DND-41 (cell line): ENCODE measurements around the gene FCAMR.

Experiments
- ATAC-seq: fragments of 200-7000 bp; cut with Tn5 transposase; 3 replicates; pipeline ENCODE4 v1.9.1; 2021; ENCODE audit warnings: low read depth; ENCODE audit not compliant: insufficient read depth
- DNase-seq: peaks from one replicate; pipeline ENCODE4 v3.0.0-alpha.2; 2020
- H2AFZ ChIP-seq: 2 replicates; pipeline ENCODE4 v1.6.0; 2012; ENCODE audit warnings: low read depth, low read length
- H3K27ac ChIP-seq: 2 replicates; pipeline ENCODE4 v1.5.1; 2012; ENCODE audit warnings: low read length, inconsistent platforms
- H3K27me3 ChIP-seq: fragments of 200-600 bp; sonication (generic); 2 replicates; pipeline ENCODE4 v1.6.0; 2012; ENCODE audit warnings: low read length, mild to moderate bottlenecking, inconsistent platforms; ENCODE audit not compliant: insufficient read depth, poor library complexity
- H3K36me3 ChIP-seq: 2 replicates; pipeline ENCODE4 v1.5.1; 2012; ENCODE audit warnings: low read length, inconsistent platforms; ENCODE audit not compliant: insufficient read depth
- H3K4me1 ChIP-seq: 2 replicates; pipeline ENCODE4 v1.5.1; 2012; ENCODE audit warnings: mild to moderate bottlenecking, low read length; ENCODE audit not compliant: insufficient read depth
- H3K4me2 ChIP-seq: 2 replicates; pipeline ENCODE4 v1.6.0; 2012; ENCODE audit warnings: mild to moderate bottlenecking, moderate library complexity, low read length, inconsistent platforms; ENCODE audit not compliant: insufficient read depth
- H3K4me3 ChIP-seq, 2 experiments: fragments of 200-600 bp in 1 of 2; shearing (Covaris generic) in 1 of 2; 2 replicates each; pipeline ENCODE4 v1.5.1; 2012 to 2016; ENCODE audit warnings: inconsistent platforms in 2 of 2, low read length in 2 of 2, mild to moderate bottlenecking in 2 of 2, low read depth in 1 of 2, moderate library complexity in 1 of 2
- H3K79me2 ChIP-seq: 2 replicates; pipeline ENCODE4 v1.6.0; 2012; ENCODE audit warnings: low read length, inconsistent platforms; ENCODE audit not compliant: insufficient read depth
- H3K9ac ChIP-seq: 2 replicates; pipeline ENCODE4 v1.6.0; 2012; ENCODE audit warnings: low read depth, mild to moderate bottlenecking, inconsistent platforms, low read length, moderate library complexity
- H3K9me3 ChIP-seq: 2 replicates; pipeline ENCODE4 v1.5.1; 2012; ENCODE audit warnings: low read length, moderate library complexity, mild to moderate bottlenecking, inconsistent platforms; ENCODE audit not compliant: insufficient read depth, severe bottlenecking
- H4K20me1 ChIP-seq: 2 replicates; pipeline ENCODE4 v1.6.0; 2012; ENCODE audit warnings: low read length; ENCODE audit not compliant: insufficient read depth
- CTCF ChIP-seq: IDR thresholded peaks from 2 replicates; pipeline ENCODE4 v1.5.1; 2012; ENCODE audit warnings: borderline replicate concordance, low read length, moderate library complexity, mild to moderate bottlenecking; ENCODE audit not compliant: poor library complexity, severe bottlenecking; ENCODE audit errors: extremely low read depth
- EZH2 ChIP-seq: IDR thresholded peaks from 3 replicates; pipeline ENCODE4 v1.6.1; 2012; ENCODE audit warnings: borderline replicate concordance, low read depth, mild to moderate bottlenecking, moderate library complexity, low read length, inconsistent platforms; ENCODE audit not compliant: severe bottlenecking

FCAMR gene

GRCh38 chr1:206909883-206910318 lies 60.4 kb downstream of the FCAMR start:
- TF ChIP-seq EZH2 (no peak), CTCF (no peak)
- Histone ChIP-seq H3K27ac (no peak overlapping the region), H4K20me1 (no peaks in the 10 kb centered on the region), H3K9ac (no peak overlapping the region), H3K4me3 (no peak overlapping the region), H2AFZ (no peak overlapping the region), H3K9me3 (no peaks in the 10 kb centered on the region), H3K27me3 (no peaks in the 10 kb centered on the region), H3K4me2 (no peak overlapping the region), H3K4me1 (peaks cover 39% of the 10 kb centered on the region), H3K79me2 (no peaks in the 10 kb centered on the region), H3K36me3 (peaks cover 43% of the 10 kb centered on the region)
- no peak for DNase-seq
- no peak for ATAC-seq

GRCh38 chr1:206909161-206909882 lies 60.9 kb downstream of the FCAMR start:
- H3K27ac ChIP-seq, result no peak overlapping the region
- ATAC-seq (no peak), DNase-seq (no peak)
- H3K4me2 ChIP-seq, result no peak overlapping the region
- no peak overlapping the region for H3K9ac ChIP-seq
- H3K4me3 ChIP-seq, result no peak overlapping the region
- no peaks in the 10 kb centered on the region for H3K79me2 ChIP-seq
- H3K27me3 ChIP-seq, result no peaks in the 10 kb centered on the region
- no peaks in the 10 kb centered on the region for H3K9me3 ChIP-seq
- no peak overlapping the region for H2AFZ ChIP-seq
- TF ChIP-seq CTCF, result no peak
- no peak for TF ChIP-seq EZH2
- H3K4me1 ChIP-seq, result peaks cover 45% of the 10 kb centered on the region
- H3K36me3 ChIP-seq, result peaks cover 49% of the 10 kb centered on the region
- no peaks in the 10 kb centered on the region for H4K20me1 ChIP-seq

GRCh38 chr1:206908038-206908437 lies 62.2 kb downstream of the FCAMR start:
- peaks cover 45% of the 10 kb centered on the region for H3K4me1 ChIP-seq
- no peak overlapping the region for H2AFZ ChIP-seq
- no peaks in the 10 kb centered on the region for H3K9me3 ChIP-seq
- no peak overlapping the region for H3K4me2 ChIP-seq
- H4K20me1 ChIP-seq, result no peaks in the 10 kb centered on the region
- no peak overlapping the region for H3K9ac ChIP-seq
- H3K36me3 ChIP-seq, result peaks cover 53% of the 10 kb centered on the region
- 0 out of 2 replicates have a peak overlapping the region, but pooled peaks have one; percentile 5 for H3K27ac ChIP-seq
- ATAC-seq (no peak), DNase-seq (no peak)
- H3K79me2 ChIP-seq, result no peaks in the 10 kb centered on the region
- H3K27me3 ChIP-seq, result no peaks in the 10 kb centered on the region
- TF ChIP-seq CTCF, result no peak
- no peak for TF ChIP-seq EZH2
- no peak overlapping the region for H3K4me3 ChIP-seq
